ENCODE measurements around the gene SARM1. TPM values are rescaled to one million over a fixed set of nuclear protein-coding genes. Genes with fewer than 3 reads are reported as not detected.

Gene SARM1
- total and polyA plus RNA-seq, 8 donors, result 14.2 to 22.1 (median 17.3) TPM

- no peak for TF ChIP-seq CTCF (IDR thresholded peaks at IDR 0.05)
- no peak for ATAC-seq
- no peak overlapping the region for H3K27ac ChIP-seq
- WGBS, 2 donors, result 86 to 89% methylated on average over 6 of the region's 6 CpGs
- no peaks in the 10 kb centered on the region for H3K27me3 ChIP-seq
- no peaks in the 10 kb centered on the region for H3K4me1 ChIP-seq
- intact Hi-C loops (cut with DNase I), result no loop called here
- H3K9me3 ChIP-seq, result no peaks in the 10 kb centered on the region
- H3K36me3 ChIP-seq, result peaks cover 0 to 41% (median 22%) of the 10 kb centered on the region in 3 donors
- no peak for DNase-seq
- no peak for FAIRE-seq
- H3K4me3 ChIP-seq, result no peak overlapping the region
Measured at GRCh38 chr17:28396635-28397239, 25.2 kb downstream of the SARM1 start.

- Histone ChIP-seq H3K4me1 (no peaks in the 10 kb centered on the region), H3K9me3 (no peaks in the 10 kb centered on the region), H3K27me3 (no peaks in the 10 kb centered on the region), H3K27ac (no peak overlapping the region), H3K36me3 (peaks cover 0 to 37% (median 22%) of the 10 kb centered on the region in 3 donors), H3K4me3 (no peak overlapping the region)
- no peak for ATAC-seq
- no peak for DNase-seq
- no peak for TF ChIP-seq CTCF (IDR thresholded peaks at IDR 0.05)
- intact Hi-C loops (cut with DNase I), result no loop called here
- WGBS, 2 donors, result 96 to 97% methylated on average over 3 of the region's 3 CpGs
- FAIRE-seq, result no peak
Measured at GRCh38 chr17:28397275-28397674, 25.8 kb downstream of the SARM1 start.

- H3K36me3 ChIP-seq, result peaks cover 0 to 33% (median 21%) of the 10 kb centered on the region in 3 donors
- WGBS, 2 donors, result 77% methylated on average over 7 of the region's 7 CpGs
- no peak overlapping the region for H3K4me3 ChIP-seq
- intact Hi-C loops (cut with DNase I), result no loop called here
- TF ChIP-seq CTCF (IDR thresholded peaks at IDR 0.05), result no peak
- ATAC-seq, result peak in 3 of 4 donors; percentile 3 to 9 (median 8)
- no peak overlapping the region for H3K27ac ChIP-seq
- FAIRE-seq, result no peak
- no peaks in the 10 kb centered on the region for H3K9me3 ChIP-seq
- H3K27me3 ChIP-seq, result no peaks in the 10 kb centered on the region
- DNase-seq, result no peak
- no peaks in the 10 kb centered on the region for H3K4me1 ChIP-seq
Measured at GRCh38 chr17:28397687-28398279, 26.3 kb downstream of the SARM1 start.

- H3K4me3 ChIP-seq, result no peak overlapping the region
- WGBS, 2 donors, result 62 to 65% methylated on average over 6 of the region's 6 CpGs
- H3K36me3 ChIP-seq, result peaks cover 0 to 29% (median 16%) of the 10 kb centered on the region in 3 donors
- no peak for FAIRE-seq
- ATAC-seq, result peak in 3 of 4 donors; percentile 6 to 11 (median 10)
- intact Hi-C loops (cut with DNase I), result no loop called here
- DNase-seq, result no peak
- no peak for TF ChIP-seq CTCF (IDR thresholded peaks at IDR 0.05)
- H3K4me1 ChIP-seq, result no peaks in the 10 kb centered on the region
- no peaks in the 10 kb centered on the region for H3K27me3 ChIP-seq
- H3K9me3 ChIP-seq, result no peaks in the 10 kb centered on the region
- peak overlapping the region in 1 of 4 donors; percentile 3 for H3K27ac ChIP-seq
Measured at GRCh38 chr17:28398280-28398981, 26.9 kb downstream of the SARM1 start.

Measured in pancreas (tissue), 10 donors.